Measurements from ENCODE around the gene RAB39A.

RAB39A gene

DNA sequence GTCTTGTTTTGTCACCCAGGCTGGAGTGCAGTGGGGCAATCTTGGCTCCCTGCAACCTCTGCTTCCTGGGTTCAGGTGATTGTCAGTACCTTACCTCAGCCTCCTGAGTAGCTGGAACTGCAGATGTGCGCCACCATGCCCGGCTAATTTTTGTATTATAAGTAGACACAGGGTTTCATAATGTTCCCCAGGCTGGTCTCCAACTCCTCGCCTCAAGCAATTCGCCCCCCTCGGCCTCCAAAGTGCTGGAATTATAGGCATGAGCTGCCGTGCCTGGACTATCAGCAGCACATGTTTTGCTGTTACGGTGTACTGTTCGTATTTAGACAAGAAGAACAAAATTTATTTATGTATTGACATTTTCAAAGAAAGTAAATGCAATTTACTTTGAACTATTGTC lies 34.8 kb downstream of the RAB39A start:
- DNase-seq = no peak

DNA sequence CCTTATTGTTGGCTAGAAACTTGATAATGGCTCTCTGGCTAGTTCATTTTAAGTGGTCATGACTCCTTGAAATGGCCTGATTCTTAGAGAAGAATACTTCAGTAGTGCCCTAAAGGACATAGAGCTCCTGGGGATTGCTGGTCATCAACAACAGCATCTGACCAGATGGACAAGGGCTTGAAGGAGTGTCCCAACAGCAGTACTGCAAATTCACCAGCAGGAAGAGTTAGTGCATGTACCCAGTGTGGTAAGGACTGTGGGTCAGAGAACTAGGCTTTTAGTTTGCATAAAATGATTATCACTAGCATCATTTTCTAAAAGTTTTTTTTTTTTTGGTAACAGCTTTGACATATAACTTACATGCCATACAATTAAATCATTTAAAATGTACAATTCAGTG lies 41.0 kb downstream of the RAB39A start:
- DNase-seq = no peak

DNA sequence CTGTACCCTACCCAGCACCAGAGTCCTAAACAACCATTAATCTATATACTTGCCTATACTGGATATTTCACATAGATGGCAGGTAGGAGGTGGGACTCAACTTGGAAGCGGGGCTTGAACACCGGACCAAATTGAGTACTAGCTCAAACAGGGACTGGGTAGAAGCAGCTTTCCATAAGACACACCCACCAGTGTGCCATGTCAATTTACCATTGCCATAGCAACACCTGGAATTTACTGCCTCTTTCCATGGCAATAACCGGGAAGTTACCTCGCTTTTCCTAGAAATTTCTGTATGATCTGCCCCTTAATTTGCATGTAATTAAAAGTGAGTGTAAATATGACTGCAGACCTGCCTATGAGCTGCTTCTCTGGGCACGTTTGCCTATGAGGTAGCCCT lies 41.8 kb downstream of the RAB39A start:
- no peak for DNase-seq

DNA sequence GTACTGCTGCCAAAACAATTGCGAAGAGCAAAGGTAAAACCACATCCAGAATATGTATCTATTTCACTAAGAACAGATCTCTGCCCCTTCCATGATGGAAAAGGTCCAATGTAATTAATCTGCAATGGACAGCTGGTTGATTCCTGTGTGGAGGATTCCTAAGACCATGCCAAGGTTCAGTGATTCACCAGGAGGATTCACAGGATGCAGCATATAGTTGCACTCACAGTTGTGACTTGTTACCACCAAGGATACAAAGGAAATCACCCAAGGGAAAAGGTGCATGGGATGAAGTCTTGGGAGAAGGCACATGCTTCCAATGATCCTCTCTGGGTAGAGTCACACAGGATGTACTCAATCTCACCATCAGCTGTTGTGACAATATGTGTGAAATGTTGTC lies 45.4 kb downstream of the RAB39A start:
- DNase-seq = no peak

DNA sequence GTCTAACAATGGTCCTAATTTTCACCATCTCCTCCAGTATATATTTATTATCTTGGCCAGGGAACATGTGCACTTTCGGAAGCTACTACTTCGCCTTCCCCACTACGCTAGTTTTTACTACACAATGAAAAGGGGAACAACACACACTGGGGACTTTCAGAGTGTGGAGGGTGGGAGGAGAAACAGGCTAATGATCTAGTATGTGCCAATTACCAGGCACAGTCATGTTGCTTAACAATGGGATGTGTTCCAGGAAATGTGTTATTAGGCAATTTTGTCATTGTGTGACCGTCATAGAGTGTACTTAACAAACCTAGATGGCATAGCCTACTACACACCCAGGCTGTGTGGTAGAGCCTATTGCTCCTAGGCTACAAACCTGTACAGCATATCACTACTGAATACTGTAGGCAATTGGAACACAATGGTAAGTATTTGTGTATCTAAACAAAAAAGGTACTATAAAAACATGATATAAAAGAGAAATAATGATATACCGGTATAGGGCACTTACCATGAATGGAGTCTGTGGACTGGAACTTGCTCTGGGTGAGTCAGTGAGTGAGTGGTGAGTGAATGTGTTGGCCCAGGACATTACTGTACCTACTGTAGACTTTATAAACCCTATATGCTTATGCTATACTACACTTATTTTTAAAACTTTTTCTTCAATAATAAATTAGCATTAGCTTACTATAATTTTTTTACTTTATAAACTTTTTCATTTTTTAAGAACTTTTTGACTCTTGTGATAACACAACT lies 60.3 kb downstream of the RAB39A start:
- DNase-seq = no peak

DNA sequence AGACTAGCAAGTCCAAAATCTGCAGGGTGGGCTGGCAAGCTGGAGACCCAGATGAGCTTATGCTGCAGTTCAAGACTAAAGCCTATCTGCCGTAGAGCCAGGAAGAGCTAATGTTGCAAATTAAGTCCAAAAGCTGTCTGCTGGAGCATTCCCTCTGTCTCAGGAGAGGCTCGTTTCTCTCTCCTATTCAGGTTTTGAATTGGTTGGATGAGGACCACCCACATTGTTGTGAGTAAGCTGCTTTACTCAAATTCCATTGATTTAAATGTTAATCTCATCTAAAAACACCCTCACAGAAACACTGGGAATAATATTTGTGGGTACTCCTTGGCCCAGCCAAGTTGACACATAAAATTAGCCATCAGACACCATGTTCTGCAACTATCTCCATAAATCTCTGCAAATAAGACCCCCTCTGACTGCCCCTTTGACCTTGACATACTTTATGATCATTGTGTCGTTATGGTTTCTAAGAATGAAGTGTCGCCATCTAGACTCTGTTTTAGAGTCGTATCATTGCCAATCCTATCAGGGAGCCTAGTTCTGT lies 63.7 kb downstream of the RAB39A start:
- no peak for DNase-seq

DNA sequence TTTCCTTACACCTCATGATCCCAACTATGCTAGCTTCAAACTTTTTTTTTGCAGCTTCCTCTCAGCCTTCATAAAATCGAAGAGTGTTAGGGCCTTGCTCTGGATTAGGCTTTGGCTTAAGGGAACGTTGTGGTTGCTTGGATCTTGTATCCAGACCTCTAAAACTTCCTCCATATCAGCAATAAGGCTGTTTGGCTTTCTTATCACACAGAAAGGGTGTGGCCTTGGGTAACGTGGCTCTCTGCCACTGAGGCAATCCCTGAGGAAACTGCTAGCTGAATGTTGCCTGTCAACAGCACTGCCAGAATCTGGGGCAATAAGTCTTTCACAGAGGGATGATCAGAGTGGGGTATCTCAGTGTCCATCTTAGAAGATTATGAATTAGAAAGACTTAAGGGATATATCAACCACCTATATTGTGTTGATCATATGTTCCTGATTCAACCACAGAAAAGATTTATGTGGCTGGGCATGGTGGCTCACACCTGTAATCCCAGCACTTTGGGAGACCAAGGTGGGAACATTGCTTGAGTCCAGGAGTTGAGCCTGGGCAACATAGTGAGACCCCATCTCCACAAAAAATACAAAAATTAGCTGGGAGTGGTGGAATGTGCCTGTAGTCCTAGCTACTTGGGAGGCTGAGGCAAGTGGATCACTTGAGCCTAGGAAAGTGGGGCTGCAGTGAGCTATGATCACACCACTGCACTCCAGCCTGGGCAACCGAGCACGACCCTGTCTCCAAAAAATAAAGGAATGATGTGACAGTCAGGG lies 67.9 kb downstream of the RAB39A start:
- DNase-seq = no peak

DNA sequence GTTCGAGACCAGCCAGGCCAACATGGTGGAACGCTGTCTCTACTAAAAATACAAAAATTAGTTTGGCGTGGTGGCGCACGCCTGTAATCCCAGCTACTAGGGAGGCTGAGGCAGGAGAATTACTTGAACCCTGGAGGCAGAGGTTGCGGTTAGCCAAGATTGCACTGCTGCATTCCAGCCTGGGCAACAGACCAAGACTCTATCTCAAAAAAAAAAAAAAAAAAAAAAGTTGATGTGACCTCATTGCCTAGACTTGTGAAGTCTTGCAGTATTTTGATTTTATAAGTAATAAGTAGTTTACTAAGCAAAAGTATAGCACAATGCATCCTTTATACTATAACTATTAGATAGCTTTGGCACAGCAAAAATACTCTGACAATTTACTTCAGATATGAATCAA lies 70.5 kb downstream of the RAB39A start:
- DNase-seq = no peak

DNA sequence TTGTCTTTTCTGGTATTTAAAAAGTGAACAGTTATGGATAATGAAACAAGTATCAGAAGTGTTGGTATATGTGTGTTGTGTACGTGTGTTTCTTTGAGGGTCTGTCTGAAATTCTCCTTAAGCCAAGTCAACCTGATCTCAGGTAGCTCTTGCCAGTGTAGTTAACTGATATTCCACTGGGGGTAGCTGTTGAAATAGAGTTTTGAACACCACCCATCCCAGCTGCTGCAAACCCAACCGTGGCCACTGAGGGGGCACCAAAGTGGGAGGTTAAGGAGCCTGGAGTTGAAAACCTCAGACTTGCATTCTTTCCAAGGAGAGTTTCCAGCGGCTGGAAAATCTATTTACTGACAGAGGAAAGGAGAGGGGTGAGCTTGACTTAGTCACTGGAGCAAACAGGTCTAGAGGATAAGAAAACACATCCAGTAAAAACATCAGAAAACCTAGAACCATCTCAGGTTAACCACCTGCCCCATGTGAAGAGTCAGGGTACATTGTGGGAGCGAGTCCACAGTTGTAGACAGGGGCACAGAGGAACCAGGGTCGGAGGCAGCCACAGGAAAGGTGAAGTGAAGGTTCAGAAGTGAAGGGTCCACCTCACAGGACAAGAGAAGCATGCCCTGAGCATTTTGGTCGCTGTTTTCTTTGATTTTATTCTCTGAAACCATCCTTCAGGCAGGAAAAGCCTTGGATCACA lies 71.7 kb downstream of the RAB39A start:
- DNase-seq = peak; percentile 64

DNA sequence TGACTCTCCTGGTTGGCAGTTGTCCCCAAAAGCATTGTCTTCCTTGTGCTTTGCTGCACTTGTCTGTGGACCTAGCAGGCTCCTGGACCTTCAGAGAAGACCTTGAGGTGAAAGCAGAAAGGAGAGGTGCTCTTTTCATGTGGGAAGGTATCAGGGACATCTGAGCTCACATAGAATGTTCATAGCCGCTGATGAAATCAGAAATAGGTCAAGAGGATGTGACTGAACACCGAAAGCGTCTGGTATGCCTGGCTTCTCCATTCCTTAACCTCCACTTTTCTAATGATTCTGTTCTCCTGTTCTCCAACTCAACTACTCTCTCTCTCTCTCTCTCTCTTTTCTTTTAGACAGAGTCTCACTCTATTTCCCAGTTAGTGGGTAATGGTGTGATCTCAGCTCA lies 74.2 kb downstream of the RAB39A start:
- no peak for DNase-seq

DNA sequence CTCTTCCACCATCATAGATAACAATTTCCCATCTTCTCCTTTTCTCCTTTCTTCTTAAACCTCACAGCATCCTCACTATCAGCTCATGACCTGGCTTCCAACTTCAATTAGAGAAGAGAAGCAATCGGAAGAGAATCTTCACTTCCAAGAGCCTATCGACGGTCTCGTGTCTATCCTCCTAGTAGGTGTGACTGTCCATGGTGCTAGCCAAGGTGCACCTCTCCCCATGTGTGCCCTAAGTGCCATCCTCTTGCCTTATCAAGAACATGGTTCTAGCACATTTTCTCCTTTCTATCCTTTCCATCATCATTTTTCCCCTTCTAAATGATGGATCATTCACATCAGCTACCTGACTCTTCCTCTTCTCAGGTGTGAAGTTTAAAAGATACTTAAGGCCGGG lies 75.4 kb downstream of the RAB39A start:
- DNase-seq = no peak

DNA sequence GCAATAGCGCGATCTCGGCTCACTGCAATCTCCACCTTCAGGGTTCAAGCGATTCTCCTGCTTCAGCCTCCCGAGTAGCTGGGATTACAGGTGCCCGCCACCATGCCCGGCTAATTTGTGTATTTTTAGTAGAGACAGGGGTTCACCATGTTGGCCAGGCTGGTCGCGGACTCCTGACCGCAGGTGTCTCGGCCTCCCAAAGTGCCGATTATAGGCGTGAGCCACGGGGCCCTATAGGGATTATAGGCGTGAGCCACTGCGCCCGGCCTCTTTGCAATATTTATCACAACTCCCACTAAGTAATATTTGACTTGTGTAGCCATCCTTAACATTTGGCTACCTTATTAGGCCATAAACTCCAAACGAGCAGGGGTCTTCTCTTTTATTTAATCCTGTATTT lies 79.6 kb downstream of the RAB39A start:
- no peak for DNase-seq

DNA sequence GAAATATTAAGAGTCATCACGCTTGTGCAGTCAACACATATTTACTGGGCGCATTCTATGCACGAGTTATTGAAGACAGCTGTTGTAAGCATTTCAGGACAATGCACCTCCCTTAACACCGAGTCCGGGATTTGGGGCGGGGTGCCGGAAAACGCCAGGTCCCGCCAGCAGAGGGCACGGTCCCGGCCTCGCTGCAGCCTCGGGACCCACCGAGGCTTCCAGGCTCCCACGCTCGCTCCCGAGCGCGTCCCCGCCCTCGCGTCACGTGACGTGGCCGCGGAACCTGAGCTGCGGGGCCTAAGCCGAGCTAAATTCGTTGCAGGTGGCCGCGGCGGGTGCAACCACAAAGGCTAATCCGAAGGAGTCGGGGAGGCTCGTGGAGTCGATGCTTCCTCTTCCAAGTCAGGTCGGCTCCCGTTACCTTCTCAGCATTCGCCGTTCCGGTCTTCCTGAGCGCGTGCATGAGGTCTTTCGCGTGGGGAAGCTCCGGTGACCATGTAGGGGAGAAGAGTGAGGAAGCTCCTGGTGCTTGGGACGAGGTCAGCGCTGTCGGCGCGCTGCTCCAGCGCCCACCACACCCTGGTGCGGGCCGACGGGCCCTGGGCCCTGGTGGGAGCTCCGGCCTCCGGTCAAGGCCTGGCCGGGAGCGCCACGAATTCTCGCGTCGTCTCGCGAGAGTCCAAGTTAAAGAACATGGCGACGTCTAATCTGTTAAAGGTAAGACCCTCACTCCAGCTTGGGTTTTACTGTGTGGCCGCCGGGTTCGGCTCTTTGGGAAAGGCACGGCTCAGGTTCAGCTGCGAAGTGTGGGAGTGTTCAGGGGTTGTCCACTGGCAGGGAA lies 80.6 kb downstream of the RAB39A start, which contains the start of gene CUL5:
Gene CUL5, plus strand, starts transcription at position 243 of the 841 bp plus-strand sequence. Its CDS starts 451 bp downstream, at position 694.
- peak; percentile 87 for DNase-seq

DNA sequence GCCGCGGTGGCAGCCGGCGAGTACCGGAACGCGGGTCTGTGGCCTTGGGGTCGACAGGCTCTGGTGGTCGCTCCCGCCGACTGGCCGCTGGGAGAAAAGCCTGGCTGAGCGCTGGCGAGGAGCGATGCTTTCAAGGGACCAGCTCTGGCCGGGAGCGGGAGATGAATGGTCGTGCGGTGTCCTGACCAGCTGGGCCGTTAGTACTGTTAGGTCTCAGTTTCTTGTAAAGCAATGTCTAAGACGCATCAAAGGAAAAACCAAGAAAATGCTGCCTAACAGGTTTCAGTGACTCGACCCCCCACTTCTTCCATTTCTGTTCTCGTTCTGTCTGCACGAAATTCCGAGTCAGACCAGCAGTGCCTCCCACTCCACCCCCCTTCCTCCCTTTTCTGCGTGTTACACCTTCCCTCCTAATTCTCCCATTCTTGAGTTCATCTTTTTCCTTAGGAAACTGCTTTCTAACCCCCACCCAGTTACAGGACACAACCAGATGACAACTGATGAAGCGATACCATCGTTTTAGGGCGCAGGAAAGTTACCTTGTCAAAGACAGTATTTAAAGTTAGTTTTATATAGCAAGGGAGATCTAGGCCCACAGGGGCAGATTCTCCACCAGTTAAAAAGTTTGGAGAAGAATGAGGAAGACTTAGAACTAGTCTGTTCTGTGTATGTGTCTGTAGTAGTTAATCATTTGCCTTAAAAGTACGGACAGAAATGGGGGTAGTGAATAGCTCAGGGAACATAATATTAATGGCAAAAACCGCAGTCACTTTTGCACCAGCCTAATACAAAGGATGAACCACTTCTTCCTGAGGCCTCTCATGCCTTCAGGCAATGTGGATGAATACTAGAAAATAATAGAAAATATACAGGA lies 81.5 kb downstream of the RAB39A start:
- no peak for DNase-seq

DNA sequence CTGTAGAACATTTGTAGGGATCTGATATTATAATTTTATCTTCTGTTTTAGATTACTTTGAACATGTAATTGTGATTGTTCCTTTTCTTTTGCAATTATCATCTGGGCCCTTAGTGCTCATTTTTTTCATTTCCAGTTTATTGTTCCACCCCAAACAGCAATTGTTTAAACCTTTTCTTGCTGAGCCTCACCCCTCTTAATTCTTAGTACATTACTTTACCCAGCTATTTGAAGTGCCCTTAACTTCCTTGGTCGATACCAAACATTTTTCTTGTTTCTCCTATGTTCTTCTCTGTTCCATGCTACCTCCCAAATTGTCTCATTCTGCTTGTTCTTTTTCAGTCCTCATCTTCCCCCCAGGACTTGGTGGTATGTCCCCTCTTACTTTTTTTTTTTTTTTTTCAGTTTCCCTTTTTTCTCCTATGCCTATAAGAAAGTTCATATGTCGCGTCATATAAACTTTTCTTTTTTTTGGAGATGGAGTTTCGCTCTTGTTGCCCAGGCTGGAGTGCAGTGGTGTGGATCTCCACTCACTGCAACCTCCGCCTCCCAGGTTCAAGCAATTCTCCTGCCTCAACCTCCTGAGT lies 84.0 kb downstream of the RAB39A start:
- DNase-seq = no peak
